Measurements from ENCODE around the gene LSM14B.

DNA sequence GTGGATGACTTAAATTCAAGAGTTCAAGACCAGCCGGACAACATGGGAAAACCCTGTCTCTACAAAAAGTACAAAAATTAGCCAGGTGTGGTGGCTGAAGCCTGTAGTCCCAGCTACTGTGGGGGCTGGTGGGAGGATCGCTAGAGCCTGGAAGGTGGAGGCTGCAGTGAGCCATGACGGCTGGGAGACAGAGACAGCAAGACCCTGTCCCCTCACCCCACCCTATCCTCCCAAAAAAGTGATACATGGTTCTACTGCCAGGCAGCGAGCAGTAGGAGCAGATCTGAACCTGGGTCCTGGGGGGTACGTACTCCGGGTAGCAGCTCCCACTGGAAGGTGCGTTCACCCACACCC is 18.7 kb downstream of the LSM14B start:
- TF ChIP-seq, protein P1, sequence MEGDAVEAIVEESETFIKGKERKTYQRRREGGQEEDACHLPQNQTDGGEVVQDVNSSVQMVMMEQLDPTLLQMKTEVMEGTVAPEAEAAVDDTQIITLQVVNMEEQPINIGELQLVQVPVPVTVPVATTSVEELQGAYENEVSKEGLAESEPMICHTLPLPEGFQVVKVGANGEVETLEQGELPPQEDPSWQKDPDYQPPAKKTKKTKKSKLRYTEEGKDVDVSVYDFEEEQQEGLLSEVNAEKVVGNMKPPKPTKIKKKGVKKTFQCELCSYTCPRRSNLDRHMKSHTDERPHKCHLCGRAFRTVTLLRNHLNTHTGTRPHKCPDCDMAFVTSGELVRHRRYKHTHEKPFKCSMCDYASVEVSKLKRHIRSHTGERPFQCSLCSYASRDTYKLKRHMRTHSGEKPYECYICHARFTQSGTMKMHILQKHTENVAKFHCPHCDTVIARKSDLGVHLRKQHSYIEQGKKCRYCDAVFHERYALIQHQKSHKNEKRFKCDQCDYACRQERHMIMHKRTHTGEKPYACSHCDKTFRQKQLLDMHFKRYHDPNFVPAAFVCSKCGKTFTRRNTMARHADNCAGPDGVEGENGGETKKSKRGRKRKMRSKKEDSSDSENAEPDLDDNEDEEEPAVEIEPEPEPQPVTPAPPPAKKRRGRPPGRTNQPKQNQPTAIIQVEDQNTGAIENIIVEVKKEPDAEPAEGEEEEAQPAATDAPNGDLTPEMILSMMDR (conservative IDR thresholded peaks at IDR 0.05; ENCODE audit: low read depth, low read length): no peak
- TF ChIP-seq EZH2 (IDR thresholded peaks at IDR 0.05; ENCODE audit: low read length, unreplicated experiment): no peak
